H1 (cell line): Measurements from ENCODE around the gene TSEN54. TPM values are rescaled to one million over a fixed set of nuclear protein-coding genes. Genes with fewer than 3 reads are reported as not detected.
A peak's percentile ranks its signal among the peaks of the same experiment; 100 is the strongest.

ENCODE experiments used
- CTCF ChIA-PET: fragments of 300-600 bp; sonication (Branson Sonifier 250); formaldehyde crosslinking; loops from one replicate; lab custom pipeline; 2021; ENCODE audit not compliant: partially characterized antibody; lab: Charles Lee
- POLR2A ChIA-PET: fragments of 300-600 bp; sonication (Branson Sonifier 250); formaldehyde crosslinking; loops from one replicate; lab custom pipeline; 2021; ENCODE audit warnings: inconsistent platforms; ENCODE audit not compliant: partially characterized antibody; lab: Charles Lee
- DNase-seq, 2 experiments: peaks; one replicate each; pipeline versions ENCODE4 v3.0.0 to v3.0.0-alpha.2; 2010 to 2022; ENCODE audit warnings: low spot score in 2 of 2, low read depth in 1 of 2, mixed read lengths in 1 of 2
- FAIRE-seq: peaks from 2 replicates; lab custom pipeline; 2011; peaks lifted over from hg19 to GRCh38; lab: Jason Lieb, UNC
- H2AFZ ChIP-seq: 2 replicates; pipeline ENCODE4 v1.8.1; 2012; ENCODE audit warnings: low read length, inconsistent platforms
- H2AK5ac ChIP-seq: 2 replicates; pipeline ENCODE4 v1.6.1; 2013; ENCODE audit warnings: low read depth, low read length
- H2BK120ac ChIP-seq: replicated peaks from 2 replicates; pipeline ENCODE3; 2013; ENCODE audit warnings: low read depth, low read length, inconsistent platforms
- H2BK12ac ChIP-seq: 2 replicates; pipeline ENCODE4 v1.6.1; 2013; ENCODE audit warnings: low read depth, low read length
- H2BK15ac ChIP-seq: 2 replicates; pipeline ENCODE4 v1.6.1; 2013; ENCODE audit warnings: low read length
- H2BK20ac ChIP-seq: 2 replicates; pipeline ENCODE4 v1.6.1; 2013; ENCODE audit warnings: low read length
- H2BK5ac ChIP-seq: 2 replicates; pipeline ENCODE4 v1.6.1; 2013; ENCODE audit warnings: low read depth, low read length
- H3K14ac ChIP-seq: 2 replicates; pipeline ENCODE4 v1.6.1; 2013; ENCODE audit warnings: inconsistent platforms; ENCODE audit not compliant: insufficient read length
- H3K18ac ChIP-seq: 2 replicates; pipeline ENCODE4 v1.6.1; 2013; ENCODE audit warnings: low read length; ENCODE audit errors: extremely low read depth
- H3K23ac ChIP-seq: 2 replicates; pipeline ENCODE4 v1.6.1; 2013; ENCODE audit warnings: inconsistent platforms; ENCODE audit not compliant: insufficient read length
- H3K23me2 ChIP-seq: 2 replicates; pipeline ENCODE4 v1.6.1; 2013; ENCODE audit warnings: low read depth, low read length
- H3K27ac ChIP-seq: 2 replicates; pipeline ENCODE4 v1.6.1; 2011; ENCODE audit warnings: low read depth, low read length, inconsistent platforms
- H3K27me3 ChIP-seq, 4 experiments: replicated peaks in 1 of 4; 1 replicate in 1 of 4; 2 replicates in 3 of 4; pipeline versions ENCODE4 v1.6.1 to v1.8.1; 2011 to 2013; ENCODE audit warnings: low read length in 3 of 4, mild to moderate bottlenecking in 3 of 4, inconsistent platforms in 2 of 4, mixed read lengths in 2 of 4, moderate library complexity in 1 of 4; ENCODE audit not compliant: control insufficient read depth in 3 of 4, insufficient read depth in 3 of 4; ENCODE audit errors: extremely low read depth in 1 of 4
- H3K36me3 ChIP-seq, 4 experiments: 2 replicates each; pipeline versions ENCODE4 v1.6.1 to v1.8.1; 2011 to 2013; ENCODE audit warnings: mild to moderate bottlenecking in 4 of 4, low read length in 3 of 4, moderate library complexity in 2 of 4, control low read depth in 1 of 4, inconsistent platforms in 1 of 4; ENCODE audit not compliant: insufficient read depth in 4 of 4, control insufficient read depth in 2 of 4
- H3K4ac ChIP-seq: replicated peaks from 2 replicates; pipeline ENCODE3; 2013; ENCODE audit warnings: low read length, low read depth, mixed read lengths, inconsistent platforms; ENCODE audit not compliant: insufficient read length
- H3K4me1 ChIP-seq, 4 experiments: replicated peaks in 1 of 4; 1 replicate in 1 of 4; 2 replicates in 3 of 4; pipeline versions ENCODE4 v1.6.1 to v1.8.1; 2011 to 2013; ENCODE audit warnings: low read length in 3 of 4, inconsistent platforms in 2 of 4, mixed read lengths in 1 of 4; ENCODE audit not compliant: insufficient read depth in 4 of 4, control insufficient read depth in 3 of 4
- H3K4me2 ChIP-seq, 2 experiments: 2 replicates each; pipeline versions ENCODE4 v1.6.1 to v1.8.1; 2011 to 2013; ENCODE audit warnings: low read depth in 2 of 2, low read length in 2 of 2, control low read depth in 1 of 2, inconsistent platforms in 1 of 2, mild to moderate bottlenecking in 1 of 2; ENCODE audit not compliant: insufficient read depth in 1 of 2
- H3K4me3 ChIP-seq, 4 experiments: fragments of 200-600, 300-600 bp in 1 of 4; sonication (generic), shearing (Covaris generic), sonication (Bioruptor Twin) in 1 of 4; 2 replicates each; pipeline versions ENCODE4 v1.5.1 to v1.8.1; 2011 to 2016; ENCODE audit warnings: low read length in 4 of 4, low read depth in 3 of 4, control low read depth in 2 of 4, inconsistent platforms in 2 of 4, mild to moderate bottlenecking in 2 of 4, mixed read lengths in 1 of 4, moderate library complexity in 1 of 4; ENCODE audit not compliant: insufficient read depth in 2 of 4; ENCODE audit errors: extremely low read depth in 1 of 4
- H3K56ac ChIP-seq: replicated peaks from 2 replicates; pipeline ENCODE3; 2013; ENCODE audit warnings: low read depth, mild to moderate bottlenecking, mixed read lengths, low read length, inconsistent platforms; ENCODE audit not compliant: insufficient read length
- H3K79me1 ChIP-seq: 2 replicates; pipeline ENCODE4 v1.6.1; 2013; ENCODE audit warnings: low read depth, low read length, control low read depth
- H3K79me2 ChIP-seq, 2 experiments: 2 replicates each; pipeline versions ENCODE4 v1.6.1 to v1.8.1; 2012 to 2013; ENCODE audit warnings: low read length in 2 of 2, mild to moderate bottlenecking in 2 of 2, inconsistent platforms in 1 of 2; ENCODE audit not compliant: insufficient read depth in 2 of 2, control insufficient read depth in 1 of 2
- H3K9ac ChIP-seq, 4 experiments: replicated peaks in 1 of 4; 1 replicate in 1 of 4; 2 replicates in 3 of 4; pipeline versions ENCODE4 v1.6.1 to v1.8.1; 2011 to 2013; ENCODE audit warnings: low read depth in 3 of 4, low read length in 3 of 4, control low read depth in 2 of 4, mild to moderate bottlenecking in 2 of 4, moderate library complexity in 2 of 4, inconsistent platforms in 1 of 4; ENCODE audit errors: extremely low read depth in 1 of 4
- H3K9me3 ChIP-seq, 2 experiments: 2 replicates each; pipeline versions ENCODE4 v1.6.1 to v1.8.1; 2012 to 2013; ENCODE audit warnings: mild to moderate bottlenecking in 2 of 2, moderate library complexity in 2 of 2, control low read depth in 1 of 2, inconsistent platforms in 1 of 2, low read depth in 1 of 2, low read length in 1 of 2, mixed read lengths in 1 of 2; ENCODE audit not compliant: insufficient read depth in 2 of 2
- H4K20me1 ChIP-seq, 2 experiments: replicated peaks in 1 of 2; 2 replicates each; pipeline versions ENCODE3 to v1.8.1; 2011 to 2013; ENCODE audit warnings: inconsistent platforms in 2 of 2, low read length in 2 of 2, mild to moderate bottlenecking in 1 of 2; ENCODE audit not compliant: insufficient read depth in 2 of 2, control insufficient read depth in 1 of 2
- H4K5ac ChIP-seq: 2 replicates; pipeline ENCODE4 v1.6.1; 2013; ENCODE audit warnings: low read length, low read depth, mixed read lengths, inconsistent platforms; ENCODE audit not compliant: insufficient read length
- H4K8ac ChIP-seq: 2 replicates; pipeline ENCODE4 v1.8.0; 2013; ENCODE audit warnings: mild to moderate bottlenecking, moderate library complexity, low read length, inconsistent platforms; ENCODE audit not compliant: insufficient read depth; ENCODE audit errors: extremely low read depth
- H4K91ac ChIP-seq: replicated peaks from 2 replicates; pipeline ENCODE3; 2013; ENCODE audit warnings: low read length, mixed read lengths, inconsistent platforms; ENCODE audit not compliant: insufficient read length
- BACH1 ChIP-seq: IDR thresholded peaks from 2 replicates; pipeline ENCODE4 v1.6.1; 2012; ENCODE audit warnings: low read length, improper control_type of control experiment
- CBX5 ChIP-seq: fragments of 300-800, 300-1000 bp; sonication (generic); IDR thresholded peaks from 2 replicates; pipeline ENCODE4 v1.7.1; 2016; ENCODE audit warnings: antibody characterized with exemption, low read length, low read depth
- CHD1 ChIP-seq: IDR thresholded peaks from 2 replicates; pipeline ENCODE4 v1.6.1; 2012; ENCODE audit warnings: low read depth, low read length, improper control_type of control experiment
- CHD2 ChIP-seq: IDR thresholded peaks from 2 replicates; pipeline ENCODE4 v1.6.1; 2012; ENCODE audit warnings: low read length, improper control_type of control experiment
- FOSL1 ChIP-seq: IDR thresholded peaks from 2 replicates; pipeline ENCODE4 v1.6.1; 2011; ENCODE audit warnings: mild to moderate bottlenecking, low read depth, low read length, moderate library complexity; ENCODE audit not compliant: insufficient read depth
- GABPA ChIP-seq: IDR thresholded peaks from 2 replicates; pipeline ENCODE4 v1.6.1; 2011; ENCODE audit warnings: mild to moderate bottlenecking, low read length, moderate library complexity, borderline replicate concordance; ENCODE audit not compliant: insufficient read depth
- SIN3A ChIP-seq, 2 experiments: IDR thresholded peaks in 1 of 2; conservative IDR thresholded peaks in 1 of 2; 2 replicates each; pipeline ENCODE4 v1.6.1; 2011 to 2012; ENCODE audit warnings: low read length in 2 of 2, improper control_type of control experiment in 1 of 2, low read depth in 1 of 2, mild to moderate bottlenecking in 1 of 2
- SP1 ChIP-seq: IDR thresholded peaks from 2 replicates; pipeline ENCODE4 v1.6.1; 2011; ENCODE audit warnings: low read depth, low read length
- SP4 ChIP-seq: IDR thresholded peaks from 2 replicates; pipeline ENCODE4 v1.6.1; 2012; ENCODE audit warnings: low read length, inconsistent platforms
- TAF7 ChIP-seq: optimal IDR thresholded peaks from 2 replicates; pipeline ENCODE3; 2011; ENCODE audit warnings: low read depth, mild to moderate bottlenecking, inconsistent platforms, low read length, moderate library complexity, borderline replicate concordance
- WGBS, 2 experiments: shearing (Covaris generic) in 1 of 2; methylation state at CpG; one replicate each; pipeline versions ENCODE4 v1.1.6 to v1.1.7; 2013 to 2015; ENCODE audit warnings: low lambda C conversion rate in 2 of 2, mixed read lengths in 2 of 2, inconsistent platforms in 1 of 2, low coverage in 1 of 2, missing lambda C conversion rate in 1 of 2; ENCODE audit not compliant: insufficient replicate concordance in 2 of 2, insufficient coverage in 1 of 2, insufficient read length in 1 of 2; ENCODE audit errors: extremely low coverage in 1 of 2, missing lambda C conversion rate in 1 of 2; 5-methylcytosine and 5-hydroxymethylcytosine counted together
- polyA plus RNA-seq, 7 experiments: library from polyadenylated mRNA; depleted of rRNA in 3 of 7; stranded (reverse) in 5 of 7; unstranded in 2 of 7; fragments of >200 nt in 5 of 7; fragments of 200-250 nt in 2 of 7; gene quantifications; 1 replicate in 5 of 7; 2 replicates in 1 of 7; 4 replicates in 1 of 7; pipeline versions ENCODE4 v1.2.1 to v1.2.3, GENCODE V29; 2011 to 2013; ENCODE audit warnings: missing spikeins in 2 of 7, mixed read lengths in 2 of 7
- total RNA-seq: library from RNA; stranded (reverse); fragmentation: NEBNext Ultra II Directional; extraction: Animal tissue kit (Norgen Biotek cat#: 25700); gene quantifications from 2 replicates; pipeline ENCODE4 v1.2.1, GENCODE V29; 2021
- TF ChIP-seq, protein P1 (sequence below): IDR thresholded peaks from 2 replicates; pipeline ENCODE4 v1.6.1; 2011; ENCODE audit warnings: low read depth, mild to moderate bottlenecking, low read length; ENCODE audit not compliant: insufficient read depth

Gene TSEN54
- total and polyA plus RNA-seq, 2 of the 8 experiments (the other 6 are each of a cell fraction or from before 2014, with no cell fraction given): 43.6 to 60.3 TPM

DNA sequence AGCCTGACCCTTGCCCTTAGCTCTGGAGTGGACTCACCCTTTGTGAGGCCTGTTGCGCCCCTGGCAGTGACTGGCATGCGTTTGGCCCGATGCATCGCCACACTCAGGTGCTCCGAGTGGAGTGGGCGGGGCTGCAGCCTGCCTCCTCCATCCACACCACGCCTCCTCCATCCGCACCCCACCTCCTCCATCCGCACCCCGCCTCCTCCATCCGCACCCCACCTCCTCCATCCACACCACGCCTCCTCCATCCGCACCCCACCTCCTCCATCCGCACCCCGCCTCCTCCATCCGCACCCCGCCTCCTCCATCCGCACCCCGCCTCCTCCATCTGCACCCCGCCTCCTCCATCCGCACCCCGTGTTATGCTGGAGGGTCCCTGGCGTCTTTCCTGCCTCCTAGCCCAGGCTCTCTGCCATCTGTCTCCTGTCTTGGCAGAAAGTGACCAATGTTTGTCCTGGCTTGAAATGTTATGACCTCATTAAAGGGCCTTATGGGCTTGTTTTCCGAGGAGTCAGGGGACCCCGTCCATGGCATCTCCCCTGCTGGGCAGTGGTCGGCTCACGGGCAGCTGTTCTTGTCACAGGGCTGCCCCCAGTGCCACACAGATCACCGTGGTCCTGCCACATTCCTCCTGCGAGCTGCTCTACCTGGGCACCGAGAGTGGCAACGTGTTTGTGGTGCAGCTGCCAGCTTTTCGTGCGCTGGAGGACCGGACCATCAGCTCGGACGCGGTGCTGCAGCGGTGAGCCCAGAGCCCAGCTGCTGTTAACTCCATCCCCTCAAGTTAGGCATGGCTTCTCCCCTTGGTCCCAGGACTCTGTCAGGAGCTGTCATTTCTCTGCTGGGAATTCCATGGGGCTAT, 42.6 kb downstream of the TSEN54 start:
- Histone ChIP-seq H2BK20ac (no peak overlapping the region), H4K91ac (no peak overlapping the region), H3K4me3 (no peak overlapping the region), H2AK5ac (no peak overlapping the region), H2BK5ac (no peak overlapping the region), H3K4me1 (peaks cover 0 to 17% (median 5%) of the 10 kb centered on the region in 4 experiments; a peak in 4 of 7 replicates), H4K20me1 (peaks cover 0 to 7% of the 10 kb centered on the region in 2 experiments), H3K4me2 (0 out of 4 replicates have a peak overlapping the region, but pooled peaks of 1 of the 2 experiments have one; percentile 10), H4K8ac (peak overlapping the region; percentile 51; the same call in 1 of the 2 replicates), H3K79me2 (no peaks in the 10 kb centered on the region), H2BK12ac (0 out of 2 replicates have a peak overlapping the region, but pooled peaks have one; percentile 27), H3K18ac (no peak overlapping the region), H3K79me1 (no peaks in the 10 kb centered on the region), H3K9ac (no peak overlapping the region), H3K9me3 (no peaks in the 10 kb centered on the region), H3K23me2 (no peaks in the 10 kb centered on the region), H3K4ac (peak overlapping the region; percentile 78), H2BK15ac (no peak overlapping the region), H2AFZ (no peak overlapping the region), H3K36me3 (peaks cover 3 to 9% (median 8%) of the 10 kb centered on the region in 4 experiments), H2BK120ac (no peak overlapping the region), H3K27ac (no peak overlapping the region), H3K23ac (no peak overlapping the region), H3K27me3 (no peaks in the 10 kb centered on the region), H4K5ac (no peak overlapping the region), H3K14ac (no peak overlapping the region), H3K56ac (no peak overlapping the region)
- ChIA-PET POLR2A (interaction anchor here (0.7 to 1.5 kb wide), 4 partner anchors 16 to 221 kb away, joined by 3 to 4 read pairs (median 3); partner anchors contain the start of genes LLGL2 and TSEN54), CTCF (interaction anchor here (0.7 to 1.7 kb wide), 12 partner anchors 10 to 97 kb away, joined by 3 to 6 read pairs (median 3); no protein-coding TSS in a partner anchor)
- WGBS, 2 experiments: 92% methylated on average over 25 of the region's 38 CpGs; no CpG with 5 or more reads in 1 of the 2 experiments
- no peak for FAIRE-seq
- no peak for DNase-seq
- TF ChIP-seq, protein P1, sequence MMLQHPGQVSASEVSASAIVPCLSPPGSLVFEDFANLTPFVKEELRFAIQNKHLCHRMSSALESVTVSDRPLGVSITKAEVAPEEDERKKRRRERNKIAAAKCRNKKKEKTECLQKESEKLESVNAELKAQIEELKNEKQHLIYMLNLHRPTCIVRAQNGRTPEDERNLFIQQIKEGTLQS: no peak
- TF ChIP-seq SP4 (no peak), SIN3A (conservative IDR thresholded peaks at IDR 0.05 in 1 of 2, IDR thresholded peaks at IDR 0.05 in 1 of 2; ENCODE audit: low read depth in 1 of 2, low read length in 2 of 2) (no peak), FOSL1 (no peak), CBX5 (no peak), GABPA (no peak), SP1 (no peak), TAF7 (no peak), BACH1 (no peak), CHD1 (no peak), CHD2 (no peak)
